ENCODE results near the gene OR5B12.

GRCh38 chr11:58433638-58434203 lies 8.3 kb downstream of the OR5B12 start:
- TF ChIP-seq, protein P1, sequence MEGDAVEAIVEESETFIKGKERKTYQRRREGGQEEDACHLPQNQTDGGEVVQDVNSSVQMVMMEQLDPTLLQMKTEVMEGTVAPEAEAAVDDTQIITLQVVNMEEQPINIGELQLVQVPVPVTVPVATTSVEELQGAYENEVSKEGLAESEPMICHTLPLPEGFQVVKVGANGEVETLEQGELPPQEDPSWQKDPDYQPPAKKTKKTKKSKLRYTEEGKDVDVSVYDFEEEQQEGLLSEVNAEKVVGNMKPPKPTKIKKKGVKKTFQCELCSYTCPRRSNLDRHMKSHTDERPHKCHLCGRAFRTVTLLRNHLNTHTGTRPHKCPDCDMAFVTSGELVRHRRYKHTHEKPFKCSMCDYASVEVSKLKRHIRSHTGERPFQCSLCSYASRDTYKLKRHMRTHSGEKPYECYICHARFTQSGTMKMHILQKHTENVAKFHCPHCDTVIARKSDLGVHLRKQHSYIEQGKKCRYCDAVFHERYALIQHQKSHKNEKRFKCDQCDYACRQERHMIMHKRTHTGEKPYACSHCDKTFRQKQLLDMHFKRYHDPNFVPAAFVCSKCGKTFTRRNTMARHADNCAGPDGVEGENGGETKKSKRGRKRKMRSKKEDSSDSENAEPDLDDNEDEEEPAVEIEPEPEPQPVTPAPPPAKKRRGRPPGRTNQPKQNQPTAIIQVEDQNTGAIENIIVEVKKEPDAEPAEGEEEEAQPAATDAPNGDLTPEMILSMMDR (IDR thresholded peaks at IDR 0.05): no peak
- TF ChIP-seq POLR2A (IDR thresholded peaks at IDR 0.05): no peak
